Mucosa of rectum (tissue), 2 donors: ENCODE results near the gene MRC2.

Experiments
- H3K27ac ChIP-seq, 2 donors: one replicate each; pipeline ENCODE4 v1.7.0; 2013; ENCODE audit warnings: inconsistent platforms in 2 of 2, low read depth in 2 of 2, low read length in 2 of 2
- H3K27me3 ChIP-seq, 2 donors: one replicate each; pipeline ENCODE4 v1.7.0; 2013; ENCODE audit warnings: low read length in 2 of 2; ENCODE audit not compliant: control insufficient read depth in 2 of 2, insufficient read depth in 2 of 2
- H3K36me3 ChIP-seq, 2 donors: one replicate each; pipeline ENCODE4 v1.7.0; 2013; ENCODE audit warnings: low read length in 2 of 2; ENCODE audit not compliant: control insufficient read depth in 2 of 2, insufficient read depth in 2 of 2
- H3K4me1 ChIP-seq, 2 donors: one replicate each; pipeline ENCODE4 v1.7.0; 2013; ENCODE audit warnings: low read length in 2 of 2, mild to moderate bottlenecking in 1 of 2; ENCODE audit not compliant: control insufficient read depth in 2 of 2, insufficient read depth in 2 of 2
- H3K4me3 ChIP-seq, 2 donors: one replicate each; pipeline ENCODE4 v1.7.0; 2013; ENCODE audit warnings: low read length in 2 of 2
- H3K9ac ChIP-seq, 2 donors: one replicate each; pipeline ENCODE4 v1.7.0; 2013; ENCODE audit warnings: low read length in 2 of 2, low read depth in 1 of 2, mild to moderate bottlenecking in 1 of 2
- H3K9me3 ChIP-seq, 2 donors: one replicate each; pipeline ENCODE4 v1.7.0; 2013; ENCODE audit warnings: low read length in 2 of 2; ENCODE audit not compliant: control insufficient read depth in 2 of 2
- donor health status: healthy.
- donor health status: Normal muscosa, but diverticular disease.

MRC2 gene

DNA sequence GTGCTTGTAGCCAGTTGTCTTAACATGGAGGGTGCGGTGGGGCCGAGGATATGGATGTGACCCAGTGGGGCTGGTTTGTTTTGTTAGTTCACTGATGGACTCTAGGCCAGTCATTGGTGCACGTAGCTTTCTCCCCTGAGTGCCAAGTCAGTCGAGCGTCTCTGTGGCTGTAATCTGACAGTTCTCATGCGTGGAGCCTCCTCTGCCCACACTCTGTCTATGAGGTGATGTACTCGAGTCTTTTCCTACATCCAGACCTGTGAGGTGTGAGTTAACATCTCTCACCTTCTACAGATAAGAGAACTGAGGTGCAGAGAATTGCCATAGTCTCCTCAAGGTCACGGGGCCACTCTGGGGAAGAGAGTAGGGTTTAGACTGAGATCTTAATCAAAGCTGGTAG is 90.4 kb downstream of the MRC2 start:
- no peaks in the 10 kb centered on the region for H3K4me1 ChIP-seq
- H3K27ac ChIP-seq = no peak overlapping the region
- no peaks in the 10 kb centered on the region for H3K9me3 ChIP-seq
- H3K36me3 ChIP-seq = no peaks in the 10 kb centered on the region
- H3K9ac ChIP-seq = no peak overlapping the region
- H3K4me3 ChIP-seq = no peak overlapping the region
- no peaks in the 10 kb centered on the region for H3K27me3 ChIP-seq

DNA sequence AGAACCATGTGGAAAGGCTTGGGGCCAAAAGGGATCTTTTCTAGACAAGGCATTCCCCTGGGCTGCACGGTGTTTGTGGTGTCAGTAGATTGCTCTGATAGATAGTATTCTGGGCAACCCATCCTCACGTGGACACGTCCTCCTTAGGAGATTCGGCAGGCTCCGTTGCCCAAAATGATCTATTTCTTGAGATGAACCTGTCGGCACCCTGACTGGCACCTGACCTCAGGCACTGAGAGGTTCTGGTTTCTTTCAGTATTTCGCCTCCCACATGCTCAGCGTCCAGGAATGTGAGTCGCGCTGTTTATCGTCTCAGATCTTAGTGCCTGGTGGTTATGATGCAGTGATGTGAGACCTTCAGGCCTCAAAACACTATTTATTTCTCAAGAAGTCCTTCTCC is 91.0 kb downstream of the MRC2 start:
- Histone ChIP-seq H3K9ac (no peak overlapping the region), H3K4me3 (no peak overlapping the region), H3K27ac (no peak overlapping the region), H3K4me1 (no peaks in the 10 kb centered on the region), H3K9me3 (no peaks in the 10 kb centered on the region), H3K27me3 (no peaks in the 10 kb centered on the region), H3K36me3 (no peaks in the 10 kb centered on the region)

- Histone ChIP-seq H3K4me1 (no peaks in the 10 kb centered on the region), H3K36me3 (no peaks in the 10 kb centered on the region), H3K9me3 (no peaks in the 10 kb centered on the region), H3K27me3 (peaks cover 0 to 4% of the 10 kb centered on the region in 2 donors), H3K9ac (no peak overlapping the region), H3K27ac (no peak overlapping the region), H3K4me3 (no peak overlapping the region)
These were observed 92.1 kb downstream of the MRC2 start for GRCh38 chr17:62719586-62719985.

GRCh38 chr17:62720126-62720850 is 92.8 kb downstream of the MRC2 start:
- Histone ChIP-seq H3K36me3 (no peaks in the 10 kb centered on the region), H3K9ac (no peak overlapping the region), H3K4me3 (no peak overlapping the region), H3K9me3 (no peaks in the 10 kb centered on the region), H3K27me3 (peaks cover 0 to 4% of the 10 kb centered on the region in 2 donors), H3K27ac (no peak overlapping the region), H3K4me1 (peaks cover 0 to 3% of the 10 kb centered on the region in 2 donors)

DNA sequence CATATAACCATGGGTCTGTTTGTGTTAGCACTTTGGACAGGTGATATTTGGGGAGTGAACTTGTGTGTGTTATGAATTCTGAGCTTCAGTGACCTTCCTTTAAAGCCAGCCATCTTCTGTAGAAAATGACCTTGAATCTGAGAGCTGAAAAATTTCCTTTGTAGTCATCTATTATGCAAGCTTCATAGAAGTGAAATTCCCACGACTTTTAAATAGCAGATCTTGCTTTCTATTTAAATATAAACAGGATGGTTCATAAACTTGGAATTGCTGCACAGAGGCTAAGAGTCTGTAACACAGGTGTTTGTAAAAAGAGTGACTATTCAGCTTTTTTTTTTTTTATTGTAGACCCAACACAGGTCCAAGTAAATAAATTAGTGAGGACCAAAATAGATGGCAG is 95.2 kb downstream of the MRC2 start:
- H3K36me3 ChIP-seq = no peaks in the 10 kb centered on the region
- H3K27ac ChIP-seq = no peak overlapping the region
- H3K4me1 ChIP-seq = peaks cover 3% of the 10 kb centered on the region in 2 donors
- no peak overlapping the region for H3K4me3 ChIP-seq
- H3K9ac ChIP-seq = no peak overlapping the region
- peaks cover 0 to 4% of the 10 kb centered on the region in 2 donors for H3K27me3 ChIP-seq
- no peaks in the 10 kb centered on the region for H3K9me3 ChIP-seq

DNA sequence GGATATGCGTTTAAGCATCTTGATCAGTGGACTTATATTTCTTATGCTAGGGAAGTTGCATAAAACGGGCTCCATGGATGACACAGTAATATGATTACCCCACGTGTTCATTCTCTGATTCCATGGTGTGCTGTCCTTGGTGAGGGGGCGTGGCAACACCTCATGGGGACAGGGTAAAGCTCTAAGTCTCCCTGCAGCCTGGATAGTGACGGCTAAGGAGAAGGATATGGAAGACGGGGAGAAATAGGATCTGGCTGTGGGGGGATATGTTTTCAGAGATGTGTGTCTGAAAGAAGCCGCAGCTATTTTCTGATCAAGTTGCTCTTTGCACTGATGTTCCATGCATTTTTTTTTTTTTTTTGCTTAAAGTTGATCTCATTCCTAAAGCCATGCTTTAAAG is 96.4 kb downstream of the MRC2 start:
- no peaks in the 10 kb centered on the region for H3K9me3 ChIP-seq
- H3K36me3 ChIP-seq = no peaks in the 10 kb centered on the region
- peaks cover 3% of the 10 kb centered on the region in 2 donors for H3K4me1 ChIP-seq
- H3K27me3 ChIP-seq = peaks cover 4% of the 10 kb centered on the region in 2 donors
- H3K9ac ChIP-seq = no peak overlapping the region
- H3K4me3 ChIP-seq = no peak overlapping the region
- H3K27ac ChIP-seq = no peak overlapping the region

GRCh38 chr17:62724398-62725146 is 97.1 kb downstream of the MRC2 start:
- Histone ChIP-seq H3K27ac (peak overlapping the region in 1 of 2 donors; percentile 56), H3K36me3 (no peaks in the 10 kb centered on the region), H3K4me3 (peak overlapping the region in 1 of 2 donors; percentile 31), H3K4me1 (peaks cover 3% of the 10 kb centered on the region in 2 donors), H3K27me3 (peaks cover 4% of the 10 kb centered on the region in 2 donors), H3K9ac (no peak overlapping the region), H3K9me3 (no peaks in the 10 kb centered on the region)

DNA sequence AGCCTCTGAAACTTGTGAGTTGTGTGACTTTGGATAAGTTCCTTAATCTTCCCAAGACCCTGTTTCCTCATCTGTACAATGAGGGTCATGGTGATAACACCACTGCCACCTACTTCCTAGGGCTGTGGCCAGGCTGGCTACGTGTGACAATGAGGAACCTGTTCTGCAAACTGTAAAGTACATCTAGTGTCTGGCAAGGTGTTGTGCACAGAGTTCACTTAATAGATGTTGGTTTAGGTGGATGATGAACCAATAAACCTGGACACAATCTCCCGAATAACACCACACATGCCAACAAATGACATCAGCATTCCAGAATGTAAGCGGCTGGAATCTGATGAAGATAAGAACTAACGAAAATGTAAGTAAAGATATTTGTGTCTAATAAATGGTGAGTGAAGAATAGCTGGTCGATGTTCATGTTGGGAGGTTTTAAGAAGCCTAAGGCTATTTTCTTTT is 98.3 kb downstream of the MRC2 start:
- no peaks in the 10 kb centered on the region for H3K9me3 ChIP-seq
- H3K4me3 ChIP-seq = no peak overlapping the region
- H3K27me3 ChIP-seq = peaks cover 4% of the 10 kb centered on the region in 2 donors
- no peaks in the 10 kb centered on the region for H3K36me3 ChIP-seq
- peak overlapping the region in 1 of 2 donors; percentile 29 for H3K27ac ChIP-seq
- H3K9ac ChIP-seq = no peak overlapping the region
- H3K4me1 ChIP-seq = peaks cover 3% of the 10 kb centered on the region in 2 donors

- H3K9ac ChIP-seq = no peak overlapping the region
- H3K36me3 ChIP-seq = no peaks in the 10 kb centered on the region
- no peak overlapping the region for H3K27ac ChIP-seq
- no peak overlapping the region for H3K4me3 ChIP-seq
- peaks cover 3% of the 10 kb centered on the region in 2 donors for H3K4me1 ChIP-seq
- peaks cover 4% of the 10 kb centered on the region in 2 donors for H3K27me3 ChIP-seq
- no peaks in the 10 kb centered on the region for H3K9me3 ChIP-seq
These were observed 100.6 kb downstream of the MRC2 start for GRCh38 chr17:62727916-62728672.

DNA sequence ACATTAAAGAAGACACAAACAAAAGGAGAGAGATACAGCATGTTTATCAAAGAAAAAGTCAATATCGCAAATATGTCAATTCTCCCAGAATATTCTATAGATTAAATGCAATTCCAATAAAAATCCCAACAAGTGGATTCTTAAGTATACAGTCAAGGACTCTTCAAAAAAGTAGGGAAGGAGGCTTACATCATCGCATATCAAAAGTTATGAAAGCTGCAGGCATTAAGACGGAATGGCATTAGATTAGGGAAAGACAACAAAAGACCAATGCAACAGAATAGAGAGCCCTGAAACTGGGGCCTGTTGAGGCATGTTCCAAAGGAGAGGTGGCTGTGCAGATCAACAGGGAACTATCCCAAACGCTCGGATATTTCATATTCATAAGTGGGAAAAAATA is 104.7 kb downstream of the MRC2 start:
- Histone ChIP-seq H3K4me3 (no peak overlapping the region), H3K27me3 (peaks cover 0 to 4% of the 10 kb centered on the region in 2 donors), H3K9me3 (no peaks in the 10 kb centered on the region), H3K9ac (no peak overlapping the region), H3K36me3 (no peaks in the 10 kb centered on the region), H3K27ac (no peak overlapping the region), H3K4me1 (no peaks in the 10 kb centered on the region)
